Hematopoietic multipotent progenitor cell treated with erythropoietin and hydrocortisone succinate and interleukin-3 and kit ligand, for 17 days (in vitro differentiated cells): ENCODE measurements around the gene PHF21B.
A peak's percentile ranks its signal among the peaks of the same experiment; 100 is the strongest.
"Not testable (repeated sequence)": the region's sequence is repeated elsewhere in the genome, so short reads cannot be mapped to it uniquely, and the experiment has no call there.

Experiments
- DNase-seq: peaks from one replicate; pipeline ENCODE4 v3.0.0-alpha.2; 2015; ENCODE audit warnings: low spot score

PHF21B gene

DNA sequence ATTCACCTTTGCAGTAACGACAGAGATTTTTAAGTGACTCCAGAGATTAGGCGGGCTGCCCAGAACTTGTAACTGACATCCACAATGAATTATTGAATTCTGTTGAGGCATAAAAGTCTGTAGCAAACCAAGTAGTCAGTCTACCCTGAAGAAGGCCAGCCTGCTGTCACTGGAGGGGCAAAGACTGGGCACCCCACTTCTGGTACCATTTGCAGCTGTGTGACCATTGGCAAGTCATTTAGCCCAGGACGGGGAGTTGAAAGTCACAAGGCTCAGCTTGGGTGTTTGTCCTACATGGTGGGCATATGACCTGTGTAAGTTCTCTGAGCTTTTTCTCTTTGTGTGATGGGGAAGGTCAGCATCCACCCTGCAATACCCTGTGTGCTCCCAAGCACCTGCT is 138.0 kb downstream of the PHF21B start:
- DNase-seq: no peak

DNA sequence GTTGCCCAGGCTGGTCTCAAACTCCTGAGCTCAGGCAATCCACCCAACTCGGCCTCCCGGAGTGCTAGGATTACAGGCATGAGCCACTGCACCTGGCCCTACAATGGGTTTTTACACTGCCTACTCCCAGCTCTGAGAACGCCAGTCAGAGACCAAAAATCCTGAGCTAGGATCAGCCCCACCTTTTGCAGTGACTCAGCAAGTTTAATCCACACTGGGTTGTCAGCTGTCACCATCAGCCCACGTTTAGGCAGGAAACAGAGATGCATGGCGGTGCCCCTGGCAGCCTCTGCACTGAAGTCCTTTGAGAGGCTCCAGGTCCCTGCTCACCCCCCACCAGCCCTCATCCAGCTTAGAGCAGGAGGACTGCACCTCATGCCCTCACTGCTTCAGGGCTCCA is 139.8 kb downstream of the PHF21B start:
- DNase-seq: peak; percentile 24

DNA sequence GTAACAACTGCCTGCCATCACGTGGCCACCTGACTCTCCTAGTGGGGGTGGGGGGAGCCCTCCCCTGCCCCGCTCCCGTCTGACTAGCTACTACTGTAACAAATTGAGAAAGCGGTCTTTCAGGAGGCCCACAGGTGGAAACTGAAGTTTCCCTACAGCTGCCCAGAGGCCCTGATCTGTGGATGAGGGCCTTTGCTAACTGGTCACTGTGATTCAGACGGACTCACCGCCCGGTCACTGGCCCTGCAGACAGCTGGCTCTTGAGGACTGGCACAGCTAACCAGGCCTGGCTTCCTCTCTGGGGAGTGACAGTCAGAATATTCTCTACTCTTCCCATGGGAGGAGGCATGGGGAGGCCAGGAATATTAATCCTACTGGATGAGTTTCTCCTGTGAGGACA is 140.6 kb downstream of the PHF21B start:
- DNase-seq: no peak

DNA sequence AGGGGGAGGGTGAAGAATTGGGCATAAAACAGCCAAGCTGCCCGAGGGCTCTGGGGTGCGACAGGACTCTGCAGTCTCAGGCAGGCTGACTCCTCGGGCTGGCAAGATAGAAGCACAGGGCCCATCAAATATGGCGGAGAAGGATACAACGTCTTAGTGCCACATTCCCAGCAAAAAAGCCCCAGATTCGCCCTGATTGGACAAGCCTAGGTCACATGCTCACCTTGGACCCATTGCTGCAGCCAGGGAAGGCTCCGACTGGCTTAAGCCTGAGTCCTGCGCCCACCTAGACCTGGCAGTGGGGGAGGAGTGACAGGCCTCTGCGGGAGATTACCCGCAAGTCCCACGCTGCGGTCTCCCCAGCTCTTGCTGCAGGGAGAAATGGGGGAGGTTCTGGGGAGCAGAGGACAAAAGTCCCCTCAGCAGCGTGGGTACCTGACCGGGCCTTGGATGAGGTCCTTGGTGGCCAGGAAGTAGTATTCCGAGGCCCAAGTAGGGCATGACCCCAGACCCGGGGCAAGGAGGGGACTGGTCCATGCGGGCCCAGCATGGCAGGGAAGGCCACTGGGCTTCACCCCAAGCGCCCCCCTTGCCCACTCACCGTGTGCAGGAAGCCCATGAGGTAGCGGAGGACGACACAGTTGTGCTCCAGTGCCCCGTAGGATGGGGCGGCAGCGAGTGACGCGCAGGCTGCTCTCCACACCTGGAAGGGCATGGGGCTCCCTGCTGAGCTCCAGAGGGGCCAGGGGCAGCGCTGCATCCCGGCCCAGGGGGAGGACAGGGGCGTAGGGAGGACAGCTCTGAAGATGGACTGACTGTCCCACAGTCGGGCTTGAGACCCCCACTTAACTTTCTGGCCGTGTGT is 144.4 kb downstream of the PHF21B start:
- no peak for DNase-seq

DNA sequence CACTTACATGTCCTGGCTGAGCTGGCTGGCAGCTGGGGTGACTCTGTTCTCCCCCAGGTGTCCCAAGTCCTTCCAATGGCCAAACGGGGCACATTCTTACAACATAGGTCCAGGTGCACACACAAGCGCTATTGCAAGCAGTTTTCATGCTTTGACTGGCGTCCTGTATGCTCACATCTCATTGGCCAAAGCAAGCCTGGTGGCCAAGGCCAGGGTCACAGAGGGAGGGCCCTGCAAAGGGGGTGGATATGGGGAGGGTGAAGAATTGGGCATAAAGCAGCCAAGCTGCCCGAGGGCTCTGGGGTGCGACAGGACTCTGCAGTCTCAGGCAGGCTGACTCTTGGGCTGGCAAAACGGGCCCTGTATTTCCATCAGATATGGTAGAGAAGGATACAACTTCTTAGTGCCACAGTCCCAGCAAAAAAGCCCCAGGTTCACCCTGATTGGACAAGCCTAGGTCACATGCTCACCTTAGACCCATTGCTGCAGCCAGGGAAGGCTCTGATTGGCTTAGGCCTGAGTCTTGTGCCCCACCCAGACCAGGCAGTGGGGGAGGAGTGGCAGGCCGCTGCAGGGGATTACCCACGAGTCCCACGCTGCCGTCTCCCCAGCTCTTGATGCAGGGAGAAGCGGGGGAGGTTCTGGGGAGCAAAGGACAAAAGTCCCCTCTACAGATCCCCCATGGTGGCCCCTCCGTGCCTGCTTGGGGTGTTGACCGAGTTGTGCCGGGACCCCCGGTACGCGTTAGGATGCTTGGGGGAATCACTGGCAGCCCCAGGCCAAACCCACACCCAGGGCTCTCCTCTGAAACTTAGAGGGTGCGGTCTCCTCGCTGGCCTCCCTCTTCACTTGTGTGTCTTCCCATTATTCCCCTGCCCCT is 146.6 kb downstream of the PHF21B start:
- no peak for DNase-seq

DNA sequence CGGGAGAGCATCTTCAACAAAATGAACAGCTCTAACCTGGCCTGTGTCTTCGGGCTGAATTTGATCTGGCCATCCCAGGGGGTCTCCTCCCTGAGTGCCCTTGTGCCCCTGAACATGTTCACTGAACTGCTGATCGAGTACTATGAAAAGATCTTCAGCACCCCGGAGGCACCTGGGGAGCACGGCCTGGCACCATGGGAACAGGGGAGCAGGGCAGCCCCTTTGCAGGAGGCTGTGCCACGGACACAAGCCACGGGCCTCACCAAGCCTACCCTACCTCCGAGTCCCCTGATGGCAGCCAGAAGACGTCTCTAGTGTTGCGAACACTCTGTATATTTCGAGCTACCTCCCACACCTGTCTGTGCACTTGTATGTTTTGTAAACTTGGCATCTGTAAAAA is 147.5 kb downstream of the PHF21B start:
- DNase-seq: no peak

DNA sequence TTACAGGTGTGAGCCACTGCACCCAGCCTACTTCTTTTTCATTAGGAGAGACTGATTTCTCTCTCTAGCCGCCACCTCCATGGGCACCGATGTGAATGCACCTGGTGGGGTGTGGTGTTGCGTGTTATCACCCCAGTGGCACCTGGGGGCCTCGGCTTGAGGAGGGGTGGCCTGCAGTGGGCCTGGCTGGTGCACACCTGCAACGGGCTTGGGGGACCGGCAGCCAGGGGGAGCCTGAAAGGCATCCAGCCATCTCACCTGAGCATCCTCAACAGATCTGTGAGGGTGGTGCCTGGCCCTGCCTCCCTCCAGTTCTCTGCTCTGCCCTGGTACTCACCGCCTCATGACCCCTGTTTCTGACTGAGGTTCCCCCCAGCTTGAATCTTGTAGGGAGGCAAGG is 148.6 kb downstream of the PHF21B start:
- DNase-seq: no peak

DNA sequence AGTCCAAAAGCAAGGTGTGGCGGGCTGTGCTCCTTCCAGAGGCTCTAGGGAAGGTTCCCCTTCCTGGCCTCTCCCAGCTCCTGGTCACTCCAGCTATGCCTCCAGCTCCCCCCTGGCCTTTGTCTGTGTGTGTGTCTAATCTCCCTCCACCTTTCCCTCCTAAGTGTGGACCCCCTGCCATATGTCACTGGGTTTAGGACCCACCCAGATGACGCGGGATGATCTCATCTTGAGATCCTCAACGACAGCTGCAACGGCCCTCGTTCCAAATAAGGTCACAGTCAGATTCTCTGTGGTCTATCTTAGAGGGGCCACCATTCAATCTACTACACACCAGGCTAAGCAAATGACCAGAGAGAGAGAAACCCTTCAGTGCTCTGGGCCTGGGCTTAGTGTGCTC is 149.5 kb downstream of the PHF21B start:
- DNase-seq: no peak

DNA sequence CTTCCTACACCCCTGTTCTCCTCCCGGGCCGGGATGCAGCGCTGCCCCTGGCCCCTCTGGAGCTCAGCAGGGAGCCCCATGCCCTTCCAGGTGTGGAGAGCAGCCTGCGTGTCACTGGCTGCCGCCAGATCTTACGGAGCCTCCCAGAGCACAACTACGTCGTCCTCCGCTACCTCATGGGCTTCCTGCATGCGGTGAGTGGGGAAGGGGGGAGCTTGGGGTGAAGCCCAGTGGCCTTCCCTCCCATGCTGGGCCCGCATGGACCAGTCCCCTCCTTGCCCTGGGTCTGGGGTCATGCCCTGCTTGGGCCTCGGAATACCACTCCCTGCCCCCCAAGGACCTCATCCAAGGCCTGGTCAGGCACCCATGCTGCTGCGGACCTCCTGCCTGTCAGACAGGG is 150.2 kb downstream of the PHF21B start:
- DNase-seq: no peak

DNA sequence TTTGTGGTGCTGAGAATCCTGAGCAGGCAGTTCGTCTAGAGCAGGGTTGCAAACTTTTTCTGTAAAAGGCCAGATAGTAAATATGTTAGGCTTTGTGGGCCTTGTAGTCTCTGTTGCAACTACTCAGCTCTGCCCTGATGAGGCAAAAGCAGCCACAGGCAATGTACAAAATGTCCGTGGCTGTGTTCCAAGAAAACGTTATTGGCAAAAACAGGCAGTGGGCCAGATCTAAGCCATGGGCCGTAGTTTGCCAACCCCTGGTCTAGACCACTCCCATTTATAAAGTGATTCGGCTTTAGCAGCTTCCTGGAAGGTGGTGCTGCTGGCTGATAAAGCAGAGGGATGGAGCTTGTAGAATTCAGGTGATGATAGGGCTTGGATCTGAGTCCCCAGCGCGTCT is 151.0 kb downstream of the PHF21B start:
- not testable (repeated sequence) for DNase-seq

DNA sequence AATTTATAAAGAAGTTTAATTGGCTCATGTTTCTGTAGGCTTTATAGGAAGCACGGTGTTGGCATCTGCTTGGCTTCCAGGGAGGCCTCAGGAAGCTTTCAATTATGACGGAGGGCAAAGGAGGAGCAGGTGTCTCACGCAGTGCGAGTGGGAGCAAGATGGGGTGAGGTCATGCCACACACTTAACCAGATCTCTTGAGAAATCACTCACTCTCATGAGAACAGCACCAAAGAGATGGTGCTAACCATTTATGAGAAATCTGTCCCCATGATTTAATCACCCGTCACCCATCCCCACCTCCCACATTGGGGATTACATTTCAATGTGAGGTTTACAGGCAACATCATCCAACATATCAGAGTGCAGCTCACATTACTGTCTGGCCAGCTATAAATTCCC is 153.9 kb downstream of the PHF21B start:
- DNase-seq: no peak

DNA sequence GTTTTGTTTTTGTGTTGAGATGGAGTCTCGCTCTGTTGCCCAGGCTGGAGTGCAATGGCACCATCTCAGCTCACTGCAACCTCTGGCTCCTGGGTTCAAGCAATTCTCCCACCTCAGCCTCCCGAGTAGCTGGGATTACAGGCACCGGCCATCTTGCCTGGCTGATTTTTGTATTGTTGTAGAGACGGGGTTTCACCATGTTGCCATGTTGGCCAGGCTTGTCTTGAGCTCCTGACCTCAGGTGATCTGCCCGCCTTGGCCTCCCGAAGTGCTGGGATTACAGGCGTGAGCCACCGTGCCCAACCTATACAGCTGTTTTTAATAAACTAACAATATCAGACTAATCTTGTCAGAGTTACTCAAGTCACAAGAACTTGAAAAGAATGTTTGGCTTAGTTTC is 155.2 kb downstream of the PHF21B start:
- DNase-seq: not testable (repeated sequence)

DNA sequence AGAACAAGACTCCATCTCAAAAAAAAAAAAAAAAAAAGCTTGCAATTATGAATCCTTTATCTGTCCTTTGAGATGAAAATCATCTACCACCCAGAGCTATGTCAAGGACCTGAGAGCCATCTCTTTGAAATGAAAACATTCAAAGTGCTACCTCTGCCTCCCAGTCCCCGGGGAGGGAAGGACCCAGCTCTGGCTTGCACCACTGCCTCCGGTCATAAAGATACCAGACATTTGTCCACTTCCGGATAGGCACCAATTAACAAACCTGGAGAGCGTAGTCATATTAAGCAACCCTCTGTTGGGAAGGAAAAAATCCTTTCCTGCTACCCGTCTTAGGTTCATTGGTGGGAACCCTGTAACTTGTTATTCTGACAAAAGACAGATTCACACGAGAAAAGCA is 158.9 kb downstream of the PHF21B start:
- no peak for DNase-seq

DNA sequence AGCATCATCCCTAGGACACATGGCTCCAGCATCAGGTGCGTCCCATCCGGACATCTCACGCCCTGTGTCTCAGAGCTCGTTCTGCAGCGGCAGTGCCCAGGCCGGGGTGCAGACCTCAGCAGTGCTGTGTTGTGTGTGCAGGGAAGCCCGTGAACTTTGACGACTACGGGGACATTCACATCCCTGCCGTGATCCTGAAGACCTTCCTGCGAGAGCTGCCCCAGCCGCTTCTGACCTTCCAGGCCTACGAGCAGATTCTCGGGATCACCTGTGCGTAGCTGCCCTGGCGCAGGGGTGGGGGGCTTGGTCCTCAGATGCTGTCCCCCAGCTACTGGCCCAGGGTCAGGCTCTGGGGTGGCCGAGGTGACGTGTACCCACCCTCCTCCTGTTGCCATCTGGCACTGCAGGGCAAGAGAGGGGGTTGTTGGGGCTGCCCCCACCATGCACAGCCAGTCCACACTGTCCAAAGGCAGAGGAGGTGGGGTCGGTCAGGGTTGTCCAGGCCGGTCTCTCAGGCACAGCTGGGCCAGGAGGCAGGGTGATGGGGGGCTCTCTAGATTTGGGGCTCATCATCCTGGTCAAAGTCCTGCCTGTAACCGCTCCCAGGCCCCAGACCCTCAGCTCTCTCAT is 160.9 kb downstream of the PHF21B start:
- no peak for DNase-seq

DNA sequence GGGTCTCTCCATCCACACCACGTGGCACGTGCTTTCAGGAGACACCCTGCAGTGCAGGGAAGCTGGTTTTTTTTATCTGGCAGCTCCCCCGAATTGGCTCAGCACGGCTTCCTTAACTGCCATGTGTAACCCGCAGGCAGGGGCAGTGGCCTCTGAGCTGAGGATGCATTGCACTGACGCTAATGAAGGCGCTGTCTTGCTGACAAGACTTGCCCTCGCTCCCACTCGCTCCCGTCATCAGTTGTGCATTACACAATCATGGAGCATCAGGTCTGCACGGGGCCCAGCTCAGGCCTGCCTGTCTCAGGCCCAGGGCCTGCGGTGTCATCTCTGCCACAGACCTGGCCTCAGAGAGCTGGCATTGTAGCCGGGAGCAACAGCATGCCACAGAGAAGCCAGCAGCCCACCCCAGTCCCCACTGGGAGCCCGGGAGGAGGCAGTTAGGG is 161.5 kb downstream of the PHF21B start:
- DNase-seq: no peak

DNA sequence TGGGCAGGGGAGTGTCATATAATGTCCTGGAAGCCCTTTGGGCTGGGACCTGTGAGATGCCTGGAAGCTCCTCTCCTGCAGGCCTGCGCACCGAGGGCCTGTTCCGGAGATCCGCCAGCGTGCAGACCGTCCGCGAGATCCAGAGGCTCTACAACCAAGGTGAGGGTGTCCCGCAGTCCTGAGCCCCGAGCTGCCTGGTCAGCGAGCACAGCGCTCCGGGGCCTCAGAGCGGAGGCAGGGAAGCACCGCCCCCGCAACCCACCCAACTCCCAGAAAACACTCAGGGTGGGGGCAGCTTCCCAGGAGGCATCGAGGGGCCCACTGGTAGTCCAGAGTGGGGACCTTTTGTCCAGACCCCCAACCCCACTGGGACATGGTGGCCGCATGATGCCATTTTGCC is 161.9 kb downstream of the PHF21B start:
- DNase-seq: no peak

DNA sequence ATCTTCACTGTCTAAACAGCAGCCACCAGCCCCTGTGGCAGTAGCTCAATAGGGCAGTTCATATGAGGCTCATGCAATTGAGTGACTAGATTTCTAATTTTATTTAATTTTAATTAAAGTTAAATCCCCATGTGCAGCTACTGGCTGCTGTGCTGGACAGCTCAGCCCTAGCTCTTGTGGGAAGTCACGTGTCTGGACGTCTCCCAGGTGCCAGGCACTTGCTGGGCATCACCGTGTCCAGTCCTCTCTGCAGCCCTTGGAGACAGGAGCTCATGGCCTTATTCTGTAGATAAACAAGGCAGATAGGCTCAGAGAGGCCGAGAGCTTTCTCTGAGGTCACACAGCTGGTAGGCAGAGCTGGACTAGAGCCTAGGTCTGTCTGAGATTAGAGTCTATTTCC is 162.4 kb downstream of the PHF21B start:
- DNase-seq: no peak

DNA sequence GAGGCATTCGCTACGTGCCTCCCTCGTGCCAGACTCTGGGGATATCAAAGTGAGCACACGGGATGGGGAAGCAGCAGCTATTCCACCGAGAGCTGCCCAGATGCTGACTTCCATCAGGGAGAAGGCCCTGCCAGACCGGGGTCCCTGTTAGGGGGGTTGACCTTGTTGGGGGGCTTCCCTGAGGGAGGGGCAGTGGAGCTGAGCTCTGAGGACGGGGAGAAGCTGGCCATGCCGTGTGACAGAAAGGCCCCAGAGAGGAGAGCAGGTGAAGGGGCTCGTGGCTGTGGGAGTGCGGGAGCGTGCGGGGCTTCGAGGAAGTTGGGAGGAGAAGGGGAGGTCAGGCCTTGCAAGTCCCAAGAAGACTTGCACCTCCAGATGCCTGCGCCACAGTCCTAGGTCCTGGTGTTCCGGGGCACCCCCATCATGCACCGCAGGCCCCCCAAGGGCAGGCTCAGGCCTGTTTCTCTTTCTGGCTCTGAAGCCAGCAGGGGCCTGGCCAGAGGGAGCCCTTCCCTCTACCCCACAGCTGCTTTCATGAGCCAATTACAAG is 163.0 kb downstream of the PHF21B start:
- DNase-seq: no peak

DNA sequence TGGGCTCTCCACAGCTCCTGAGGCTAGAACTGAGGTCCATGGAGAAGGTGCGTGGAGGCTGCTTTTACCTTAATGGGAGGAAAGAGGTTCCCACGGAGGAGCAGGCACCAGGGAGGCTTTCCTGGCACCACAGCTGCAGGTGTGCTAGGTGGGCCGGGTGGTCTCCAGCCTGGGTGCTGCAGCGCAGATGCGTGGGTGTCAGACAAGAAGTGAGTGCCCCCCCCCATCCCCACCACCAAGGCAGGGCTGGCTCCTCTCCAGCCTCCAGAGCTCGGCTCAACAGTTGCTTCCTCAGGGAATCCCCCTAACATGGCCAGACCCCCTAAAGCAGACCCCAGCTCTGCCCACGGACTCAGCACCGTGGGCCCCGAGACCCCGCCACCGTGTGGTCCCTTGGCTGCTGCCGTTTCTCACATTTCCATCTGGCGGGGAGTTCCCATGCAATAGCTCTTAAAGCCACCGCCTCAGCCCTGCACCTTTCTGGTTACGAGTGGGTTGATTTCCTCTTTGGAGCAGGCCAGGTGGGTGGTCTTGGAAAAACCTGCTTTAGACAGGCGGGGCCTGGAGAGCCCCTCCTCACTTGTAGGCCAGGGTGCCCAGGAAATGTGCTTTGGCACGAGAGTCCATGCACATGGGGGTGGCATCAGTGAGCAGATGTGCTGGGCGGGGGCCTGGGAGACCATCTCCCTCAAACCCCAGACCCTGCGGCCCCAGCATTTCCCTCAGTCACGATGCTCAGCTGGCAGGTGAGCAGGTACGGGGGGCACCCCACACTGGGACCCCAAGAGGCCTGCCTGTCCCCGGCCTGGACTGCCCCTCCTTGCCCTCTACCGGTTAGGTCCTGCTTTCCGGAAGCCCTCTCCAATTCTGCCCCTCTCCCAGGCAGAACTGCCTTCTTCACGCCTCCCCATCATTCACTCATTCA is 163.7 kb downstream of the PHF21B start:
- DNase-seq: no peak

DNA sequence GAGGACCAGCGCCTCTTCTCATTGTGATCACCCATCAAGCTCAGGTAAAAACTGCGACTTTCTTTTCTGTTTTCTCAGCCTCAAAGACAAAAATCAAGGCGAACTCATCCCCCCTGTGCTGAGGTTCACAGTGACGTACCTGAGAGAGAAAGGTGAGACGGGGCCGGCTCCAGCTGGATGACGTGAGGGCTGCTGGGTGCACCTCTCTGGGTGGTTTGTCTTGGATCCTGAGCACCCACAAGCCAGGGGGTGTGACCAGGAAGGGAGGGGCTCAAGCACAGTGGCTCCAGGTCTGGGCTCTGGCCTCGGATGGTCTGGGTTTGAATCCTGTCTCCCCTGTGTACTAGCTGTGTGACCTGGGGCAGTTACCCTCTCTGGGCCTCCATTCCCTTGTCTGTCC is 164.6 kb downstream of the PHF21B start:
- DNase-seq: no peak

DNA sequence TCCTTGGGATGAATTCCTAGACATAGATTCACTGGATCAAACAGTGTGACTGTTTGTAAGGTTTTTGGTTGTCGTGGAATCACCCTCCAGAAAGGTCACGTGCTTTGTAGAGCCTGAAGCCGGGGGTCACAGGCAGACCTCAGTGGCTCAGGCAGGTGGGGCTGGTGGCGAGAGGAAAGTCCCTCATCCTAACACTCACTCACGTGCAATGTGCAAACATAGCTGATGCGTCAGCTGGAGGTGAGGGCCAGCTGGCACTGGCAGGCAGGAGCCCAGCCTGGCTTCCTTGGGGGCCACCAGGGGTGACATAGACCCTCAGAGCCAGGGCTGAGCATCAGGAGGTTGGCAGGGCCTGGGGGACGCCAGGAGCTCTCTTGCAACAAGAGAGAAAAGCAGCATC is 167.4 kb downstream of the PHF21B start:
- no peak for DNase-seq
